Keratinocyte (primary cell): ENCODE measurements around the gene DDX27. TPM values are rescaled to one million over a fixed set of nuclear protein-coding genes. Genes with fewer than 3 reads are reported as not detected.

Experiments
- DNase-seq: peaks from one replicate; pipeline ENCODE4 v3.0.0-alpha.2; 2011; ENCODE audit warnings: low read depth, missing footprints, low spot score
- FAIRE-seq: peaks from 2 replicates; lab custom pipeline; 2011; peaks lifted over from hg19 to GRCh38; lab: Jason Lieb, UNC
- H2AFZ ChIP-seq: 2 replicates; pipeline ENCODE4 v1.6.0; 2012; ENCODE audit warnings: low read length, control low read depth, inconsistent platforms; ENCODE audit not compliant: control insufficient read depth
- H3K27ac ChIP-seq: 2 replicates; pipeline ENCODE4 v1.5.1; 2011; ENCODE audit warnings: low read length; ENCODE audit not compliant: control insufficient read depth, insufficient read depth
- H3K27me3 ChIP-seq: 3 replicates; pipeline ENCODE4 v1.6.0; 2011; ENCODE audit warnings: low read length; ENCODE audit not compliant: control insufficient read depth, insufficient read depth; ENCODE audit errors: extremely low read depth
- H3K36me3 ChIP-seq, 2 experiments: 2 replicates in 1 of 2; 3 replicates in 1 of 2; pipeline ENCODE4 v1.5.1; 2011; ENCODE audit warnings: low read length in 2 of 2, mild to moderate bottlenecking in 1 of 2; ENCODE audit not compliant: control insufficient read depth in 2 of 2, insufficient read depth in 2 of 2; ENCODE audit errors: extremely low read depth in 1 of 2
- H3K4me1 ChIP-seq: 3 replicates; pipeline ENCODE4 v1.5.1; 2011; ENCODE audit warnings: low read length; ENCODE audit not compliant: control insufficient read depth, insufficient read depth; ENCODE audit errors: extremely low read depth
- H3K4me2 ChIP-seq: 3 replicates; pipeline ENCODE4 v1.6.0; 2011; ENCODE audit warnings: low read depth, low read length; ENCODE audit not compliant: control insufficient read depth, insufficient read depth; ENCODE audit errors: extremely low read depth
- H3K4me3 ChIP-seq, 3 experiments: fragments of 200-600 bp in 1 of 3; sonication (generic) in 1 of 3; 2 replicates in 2 of 3; 3 replicates in 1 of 3; pipeline ENCODE4 v1.5.1; 2011 to 2016; ENCODE audit warnings: low read length in 3 of 3, mild to moderate bottlenecking in 3 of 3, control low read depth in 2 of 3, inconsistent platforms in 1 of 3, low read depth in 1 of 3, mixed read lengths in 1 of 3, mixed run types in 1 of 3, moderate library complexity in 1 of 3; ENCODE audit not compliant: control insufficient read depth in 2 of 3, insufficient read depth in 2 of 3; ENCODE audit errors: extremely low read depth in 1 of 3
- H3K79me2 ChIP-seq: 2 replicates; pipeline ENCODE4 v1.6.0; 2012; ENCODE audit warnings: low read length; ENCODE audit not compliant: control insufficient read depth, insufficient read depth
- H3K9ac ChIP-seq: 3 replicates; pipeline ENCODE4 v1.6.0; 2011; ENCODE audit warnings: low read length; ENCODE audit not compliant: control insufficient read depth, insufficient read depth; ENCODE audit errors: extremely low read depth
- H3K9me1 ChIP-seq: 3 replicates; pipeline ENCODE4 v1.6.0; 2011; ENCODE audit warnings: low read length; ENCODE audit not compliant: control insufficient read depth, insufficient read depth; ENCODE audit errors: extremely low read depth
- H3K9me3 ChIP-seq: 2 replicates; pipeline ENCODE4 v1.5.1; 2012; ENCODE audit warnings: low read depth, low read length; ENCODE audit not compliant: control insufficient read depth
- H4K20me1 ChIP-seq: 3 replicates; pipeline ENCODE4 v1.6.0; 2011; ENCODE audit warnings: low read length; ENCODE audit not compliant: control insufficient read depth, insufficient read depth; ENCODE audit errors: extremely low read depth
- EZH2 ChIP-seq: IDR thresholded peaks from one replicate; pipeline ENCODE4 v1.6.1; 2012; ENCODE audit warnings: inconsistent platforms, mild to moderate bottlenecking, low read length, moderate library complexity
- dilution Hi-C: fragments of 300-500 bp; cut with MboI; formaldehyde crosslinking; loops from one replicate; pipeline ENCODE4 v1.7.0; 2020; ENCODE audit warnings: low sequenced_read_pairs; ENCODE audit not compliant: extremely low pct_ligation_motif_present
- polyA plus RNA-seq, 5 experiments: library from polyadenylated mRNA; depleted of rRNA in 3 of 5; stranded (reverse) in 3 of 5; stranded (forward) in 1 of 5; unstranded in 1 of 5; fragments of >200 nt; gene quantifications; 1 replicate in 1 of 5; 2 replicates in 3 of 5; 3 replicates in 1 of 5; pipeline versions ENCODE4 v1.2.1 to v1.2.3, GENCODE V29; 2011 to 2012; ENCODE audit warnings: missing spikeins in 2 of 5, low read depth in 1 of 5, low replicate concordance in 1 of 5
- TF ChIP-seq, protein P1 (sequence below), 3 experiments: IDR thresholded peaks in 1 of 3; conservative IDR thresholded peaks in 1 of 3; optimal IDR thresholded peaks in 1 of 3; 2 replicates in 2 of 3; 3 replicates in 1 of 3; pipeline versions ENCODE3 to v1.5.1; 2011; ENCODE audit warnings: low read length in 3 of 3, mild to moderate bottlenecking in 3 of 3, moderate library complexity in 2 of 3, control low read depth in 1 of 3, inconsistent platforms in 1 of 3; ENCODE audit not compliant: insufficient read depth in 2 of 3; ENCODE audit errors: extremely low read depth in 1 of 3

DDX27 gene
- polyA plus RNA-seq, 1 donor (not counting 4 experiments of a cell fraction or from before 2014, with no cell fraction given): 34.5 TPM

DNA sequence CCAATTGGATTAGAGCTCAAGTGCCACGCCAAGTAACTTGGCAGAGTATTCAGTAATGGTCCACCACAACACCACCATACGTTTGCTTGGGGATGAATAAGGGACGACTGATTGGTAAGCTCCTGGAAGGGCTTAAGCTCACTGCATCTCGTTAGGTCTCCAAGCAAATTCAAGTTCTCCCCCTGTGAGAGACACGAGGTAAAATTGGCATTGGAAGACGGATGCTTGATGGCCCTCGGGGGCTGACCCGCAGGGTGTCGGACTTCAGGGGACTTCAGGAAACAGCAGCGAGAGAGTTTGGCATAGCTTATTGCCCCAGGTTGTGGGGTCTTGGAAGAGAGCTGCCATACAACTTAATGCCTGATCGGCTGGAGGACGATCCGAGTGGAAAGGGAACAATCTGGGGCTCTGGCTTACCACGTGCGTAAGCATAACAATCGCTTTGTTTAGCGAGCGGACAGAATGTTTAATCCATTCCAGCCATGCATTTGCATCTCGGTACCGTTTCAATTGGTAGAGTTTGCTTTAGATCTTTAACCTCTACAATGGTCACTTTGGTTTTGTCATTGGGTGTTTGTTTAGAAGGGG, 63.5 kb downstream of the DDX27 start:
- FAIRE-seq (no peak), DNase-seq (peak; percentile 50)
- H3K9me1 ChIP-seq: peaks cover 2% of the 10 kb centered on the region
- H3K36me3 ChIP-seq: peaks cover 51 to 81% of the 10 kb centered on the region in 2 experiments
- H3K4me1 ChIP-seq: peaks cover 60% of the 10 kb centered on the region
- H3K27me3 ChIP-seq: no peaks in the 10 kb centered on the region
- peak overlapping the region; percentile 96 for H3K4me2 ChIP-seq
- H2AFZ ChIP-seq: no peak overlapping the region
- peaks cover 87% of the 10 kb centered on the region for H3K79me2 ChIP-seq
- H3K27ac ChIP-seq: no peak overlapping the region
- dilution Hi-C loops: no loop called here
- no peak for TF ChIP-seq EZH2
- TF ChIP-seq, protein P1, sequence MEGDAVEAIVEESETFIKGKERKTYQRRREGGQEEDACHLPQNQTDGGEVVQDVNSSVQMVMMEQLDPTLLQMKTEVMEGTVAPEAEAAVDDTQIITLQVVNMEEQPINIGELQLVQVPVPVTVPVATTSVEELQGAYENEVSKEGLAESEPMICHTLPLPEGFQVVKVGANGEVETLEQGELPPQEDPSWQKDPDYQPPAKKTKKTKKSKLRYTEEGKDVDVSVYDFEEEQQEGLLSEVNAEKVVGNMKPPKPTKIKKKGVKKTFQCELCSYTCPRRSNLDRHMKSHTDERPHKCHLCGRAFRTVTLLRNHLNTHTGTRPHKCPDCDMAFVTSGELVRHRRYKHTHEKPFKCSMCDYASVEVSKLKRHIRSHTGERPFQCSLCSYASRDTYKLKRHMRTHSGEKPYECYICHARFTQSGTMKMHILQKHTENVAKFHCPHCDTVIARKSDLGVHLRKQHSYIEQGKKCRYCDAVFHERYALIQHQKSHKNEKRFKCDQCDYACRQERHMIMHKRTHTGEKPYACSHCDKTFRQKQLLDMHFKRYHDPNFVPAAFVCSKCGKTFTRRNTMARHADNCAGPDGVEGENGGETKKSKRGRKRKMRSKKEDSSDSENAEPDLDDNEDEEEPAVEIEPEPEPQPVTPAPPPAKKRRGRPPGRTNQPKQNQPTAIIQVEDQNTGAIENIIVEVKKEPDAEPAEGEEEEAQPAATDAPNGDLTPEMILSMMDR (optimal IDR thresholded peaks at IDR 0.05 in 1 of 3, IDR thresholded peaks at IDR 0.05 in 1 of 3, conservative IDR thresholded peaks at IDR 0.05 in 1 of 3; ENCODE audit: extremely low read depth in 1 of 3, insufficient read depth in 2 of 3, low read length in 3 of 3): no peak
- H3K9ac ChIP-seq: peak overlapping the region; percentile 10
- peaks cover 81% of the 10 kb centered on the region for H4K20me1 ChIP-seq
- H3K9me3 ChIP-seq: peaks cover 7% of the 10 kb centered on the region
- peak overlapping the region; percentile 4 to 100 (median 18) for H3K4me3 ChIP-seq

DNA sequence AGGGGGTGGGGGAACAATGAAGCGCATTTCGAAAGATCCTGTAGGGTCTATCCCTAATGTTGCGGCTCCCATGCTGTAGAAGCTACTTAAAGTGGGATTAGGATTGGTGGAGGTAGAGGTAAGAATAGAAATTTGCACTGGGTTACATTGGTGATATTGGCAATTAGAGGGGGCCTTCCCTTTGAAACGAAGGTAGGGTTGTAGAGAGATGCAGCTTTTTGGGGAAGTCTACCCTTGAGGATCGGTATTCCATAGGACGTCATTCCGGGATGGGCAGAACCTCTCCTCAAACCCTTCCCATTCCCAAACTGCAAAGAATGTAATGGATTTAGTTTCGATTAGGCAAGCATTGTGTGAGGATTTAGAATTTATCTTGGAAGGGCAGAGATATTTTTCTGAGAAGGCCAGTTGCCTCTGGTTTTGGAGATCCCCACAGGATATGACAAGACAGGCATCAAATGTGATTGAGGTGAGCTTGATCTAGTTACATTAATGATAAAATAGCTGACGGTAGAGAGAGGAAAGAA, 64.0 kb downstream of the DDX27 start:
- H2AFZ ChIP-seq: no peak overlapping the region
- H4K20me1 ChIP-seq: peaks cover 86% of the 10 kb centered on the region
- H3K4me2 ChIP-seq: peak overlapping the region; percentile 96
- DNase-seq (no peak), FAIRE-seq (no peak)
- H3K9me3 ChIP-seq: peaks cover 7% of the 10 kb centered on the region
- no peak for TF ChIP-seq EZH2
- TF ChIP-seq, protein P1 (optimal IDR thresholded peaks at IDR 0.05 in 1 of 3, IDR thresholded peaks at IDR 0.05 in 1 of 3, conservative IDR thresholded peaks at IDR 0.05 in 1 of 3; ENCODE audit: extremely low read depth in 1 of 3, insufficient read depth in 2 of 3, low read length in 3 of 3): no peak
- peaks cover 63% of the 10 kb centered on the region for H3K4me1 ChIP-seq
- no peaks in the 10 kb centered on the region for H3K27me3 ChIP-seq
- peaks cover 88% of the 10 kb centered on the region for H3K79me2 ChIP-seq
- no peak overlapping the region for H3K27ac ChIP-seq
- peaks cover 52 to 87% of the 10 kb centered on the region in 2 experiments for H3K36me3 ChIP-seq
- H3K4me3 ChIP-seq: peak overlapping the region; percentile 4 to 100 (median 18)
- H3K9ac ChIP-seq: peak overlapping the region; percentile 10
- H3K9me1 ChIP-seq: peaks cover 2% of the 10 kb centered on the region
- dilution Hi-C loops: no loop called here
